CD4-positive, alpha-beta T cell treated with Interleukin-17A for 4 hours (primary cell): ENCODE measurements around the gene PLXND1.

Experiments
- DNase-seq: peaks from one replicate; pipeline ENCODE4 v3.0.0-alpha.2; 2020; ENCODE audit warnings: mixed read lengths

PLXND1 gene

DNA sequence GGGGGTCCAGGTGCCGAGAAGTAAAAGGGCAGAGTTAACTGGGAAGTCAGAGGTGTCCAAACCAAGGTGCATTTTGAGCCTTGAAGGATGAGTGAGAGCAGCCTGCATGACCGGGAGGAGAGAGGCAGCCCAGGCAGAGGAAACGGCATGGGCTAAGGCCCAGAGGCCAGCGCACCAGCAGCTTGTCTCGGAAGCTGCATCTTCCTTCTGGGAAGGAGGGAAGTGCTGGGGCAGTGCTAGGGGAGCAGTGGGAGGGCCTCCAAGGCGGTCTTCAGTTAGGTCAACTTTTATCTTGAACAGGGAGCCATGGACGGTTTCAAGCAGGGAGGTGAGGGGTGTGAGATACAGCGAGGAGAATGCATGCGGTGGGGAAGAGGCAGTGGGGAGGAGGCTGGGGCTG, 62.5 kb downstream of the PLXND1 start:
- no peak for DNase-seq

DNA sequence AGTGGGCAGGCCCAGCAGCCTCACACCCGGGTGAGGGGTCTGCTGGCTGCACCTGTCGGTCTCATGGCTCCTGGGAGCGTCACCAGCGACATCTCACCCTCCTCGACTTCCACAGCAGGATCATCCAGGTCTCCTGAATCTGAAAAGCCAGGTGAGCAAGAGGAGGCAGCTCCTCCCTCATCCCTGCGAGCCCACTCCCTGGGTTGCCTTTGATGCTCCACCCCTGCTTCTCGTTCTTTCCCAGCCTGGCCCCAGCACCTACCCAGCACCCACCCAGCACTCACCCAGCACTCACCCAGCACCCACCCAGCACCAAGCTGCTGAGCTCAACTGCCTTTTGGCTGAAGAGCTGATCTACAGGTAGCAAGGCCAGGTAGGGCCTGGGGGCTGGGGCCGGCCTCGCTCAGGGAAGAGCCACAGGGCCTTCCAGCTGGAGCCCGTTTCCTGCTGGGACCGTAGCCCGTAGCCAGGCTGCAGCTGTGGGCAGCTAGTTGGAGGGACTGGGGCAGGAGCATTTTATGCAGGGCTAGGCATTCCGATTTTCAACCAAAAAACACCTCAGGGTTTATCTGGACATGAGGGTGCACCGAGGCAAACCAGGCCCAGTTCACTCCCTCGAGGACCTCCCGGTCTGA, 63.2 kb downstream of the PLXND1 start, which contains the start of gene H1-8:
H1-8 (plus strand) TSS at position 20 of the 635 bp plus-strand sequence; CDS start at position 64, 44 bp downstream.
- DNase-seq = no peak

DNA sequence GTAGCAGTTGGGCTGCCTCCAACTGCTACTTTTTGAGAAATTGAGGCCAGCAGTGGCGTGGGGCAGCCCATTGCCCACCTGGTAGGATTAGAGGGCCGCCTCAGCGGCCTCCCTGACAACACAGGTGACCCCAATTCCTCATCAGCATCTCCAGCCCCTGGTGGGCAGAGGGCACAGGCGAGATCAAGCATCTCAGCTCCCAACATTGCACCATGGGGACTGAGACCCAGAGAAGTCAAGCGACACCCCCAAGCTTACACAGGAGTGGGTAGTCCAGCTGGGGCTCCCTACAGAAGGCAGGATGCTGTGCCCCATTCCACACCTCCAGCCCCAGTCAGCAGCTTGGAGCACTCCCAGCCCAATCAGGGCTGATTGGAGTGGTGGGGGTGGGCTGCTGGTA, 63.7 kb downstream of the PLXND1 start:
- DNase-seq = no peak

DNA sequence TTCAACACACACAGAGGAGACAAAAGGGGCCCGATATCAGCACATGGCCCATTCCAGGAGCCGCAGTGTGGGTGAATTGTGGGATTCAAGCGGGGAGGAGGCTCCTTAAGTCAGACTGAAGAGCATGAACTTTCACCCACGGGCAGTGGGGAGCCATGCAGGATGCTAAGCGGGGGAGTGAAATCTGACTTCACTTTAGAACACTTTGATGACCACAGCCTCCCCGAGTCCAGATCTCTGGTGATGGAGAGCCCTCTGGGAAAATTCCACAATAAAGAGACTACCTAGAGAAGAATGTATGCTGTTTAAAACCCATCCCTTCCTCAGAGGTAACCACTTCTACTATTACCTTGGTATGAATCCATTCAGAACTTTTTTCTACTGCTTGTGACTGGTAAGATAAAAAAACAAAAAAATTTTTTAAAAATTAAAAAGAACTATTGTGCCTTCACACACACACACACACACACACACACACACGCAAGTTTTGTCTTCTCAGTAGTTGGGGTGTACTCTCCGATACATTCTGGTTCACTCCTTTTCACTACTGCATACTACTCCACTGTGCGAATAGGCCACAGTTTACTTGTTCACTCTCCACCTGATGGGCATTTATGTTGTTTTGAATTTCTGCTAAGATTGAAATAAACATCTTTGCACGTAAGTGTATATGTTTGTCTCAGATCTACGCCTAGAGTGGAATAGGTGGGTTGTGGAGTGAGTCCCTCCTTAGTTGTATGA, 65.5 kb downstream of the PLXND1 start:
- DNase-seq = no peak

DNA sequence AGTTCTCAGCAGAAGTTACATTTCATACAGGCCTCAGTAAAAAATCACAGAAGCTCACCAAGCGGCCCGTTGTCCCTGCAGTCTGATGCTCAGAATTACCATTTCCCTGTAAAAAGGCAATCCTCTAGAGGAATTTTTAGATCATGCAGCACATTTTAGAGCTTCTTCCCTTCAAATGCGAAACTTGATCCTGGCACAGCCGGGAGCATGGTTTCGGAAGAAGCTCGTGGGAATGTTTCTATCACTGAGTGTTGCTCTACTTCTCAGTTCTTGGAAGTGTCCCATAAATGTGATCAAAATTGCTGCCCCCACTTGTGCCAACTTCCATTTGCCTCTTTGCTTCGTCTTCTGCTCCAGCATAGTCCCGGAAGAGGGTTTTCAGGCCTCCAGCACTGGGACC, 67.3 kb downstream of the PLXND1 start:
- DNase-seq = no peak

DNA sequence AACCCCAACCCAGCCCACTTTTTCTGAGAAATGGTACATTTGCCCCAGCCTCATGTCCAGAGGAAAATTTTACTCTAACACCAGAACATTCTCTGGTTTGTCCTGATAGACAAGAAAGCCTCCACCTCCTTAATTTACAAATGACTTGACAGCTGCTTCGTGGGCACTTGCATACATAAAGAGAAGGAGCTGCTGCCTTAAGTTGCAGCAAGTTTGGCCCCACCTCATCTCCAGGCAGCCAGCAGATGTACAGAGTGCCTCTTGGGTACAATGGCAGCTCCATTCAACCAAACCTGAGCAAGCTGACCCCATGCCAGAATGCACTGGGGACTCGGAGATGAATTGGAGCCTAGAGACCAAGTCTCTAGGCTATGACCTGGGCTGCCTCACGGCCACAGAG, 69.7 kb downstream of the PLXND1 start:
- DNase-seq = no peak

DNA sequence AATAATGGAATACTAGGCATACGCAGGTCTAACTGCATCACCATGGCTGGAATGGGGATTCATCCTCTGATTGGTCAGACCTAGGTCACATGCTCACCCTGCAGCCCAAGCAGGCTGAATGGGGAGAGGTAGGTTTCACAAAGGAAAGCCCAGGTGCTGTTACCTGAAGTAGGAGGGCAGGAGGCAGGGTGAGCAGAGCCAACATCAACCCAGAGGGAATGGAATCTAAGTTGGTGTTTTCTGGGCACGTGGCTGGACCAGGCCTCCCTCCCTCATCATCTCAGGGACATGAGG, 70.2 kb downstream of the PLXND1 start:
- DNase-seq = no peak

DNA sequence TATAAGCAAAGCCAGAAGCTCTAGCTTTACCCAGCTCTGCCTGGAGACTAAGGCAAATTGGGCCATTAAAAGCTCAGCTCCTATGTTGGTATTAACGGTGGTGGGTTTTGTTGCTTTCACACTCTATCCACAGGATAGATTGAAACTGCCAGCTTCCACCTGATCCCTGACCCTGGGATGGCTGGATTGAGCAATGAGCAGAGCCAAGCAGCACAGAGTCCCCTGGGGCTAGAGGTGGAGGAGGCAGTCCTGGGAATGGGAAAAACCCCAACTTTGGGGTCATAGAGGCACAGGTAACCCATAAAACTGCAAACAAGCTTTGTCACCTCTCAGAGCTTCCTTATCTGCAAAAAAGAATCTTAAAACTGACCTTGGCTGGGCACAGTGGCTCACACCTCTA, 71.4 kb downstream of the PLXND1 start:
- no peak for DNase-seq

DNA sequence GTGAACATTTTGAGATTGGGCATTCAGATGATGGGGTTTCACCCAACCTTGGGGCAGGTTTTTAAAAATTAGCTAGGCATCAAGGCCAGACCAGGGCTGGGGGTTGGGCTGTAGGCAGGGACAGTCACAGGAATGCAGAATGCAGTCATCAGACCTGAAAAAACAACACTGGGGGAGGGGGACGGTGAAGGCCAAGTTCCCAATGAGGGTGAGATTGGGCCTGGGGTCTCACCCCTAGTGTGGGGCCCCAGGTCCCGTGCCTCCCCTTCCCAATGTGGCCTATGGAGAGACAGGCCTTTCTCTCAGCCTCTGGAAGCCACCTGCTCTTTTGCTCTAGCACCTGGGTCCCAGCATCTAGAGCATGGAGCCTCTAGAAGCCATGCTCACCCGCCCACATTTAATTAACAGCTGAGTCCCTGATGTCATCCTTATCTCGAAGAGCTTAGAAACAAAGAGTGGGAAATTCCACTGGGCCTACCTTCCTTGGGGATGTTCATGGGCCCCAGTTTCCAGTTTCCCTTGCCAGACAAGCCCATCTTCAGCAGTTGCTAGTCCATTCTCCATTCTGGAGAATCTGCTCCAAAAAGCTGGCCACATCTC, 71.9 kb downstream of the PLXND1 start:
- DNase-seq = no peak

DNA sequence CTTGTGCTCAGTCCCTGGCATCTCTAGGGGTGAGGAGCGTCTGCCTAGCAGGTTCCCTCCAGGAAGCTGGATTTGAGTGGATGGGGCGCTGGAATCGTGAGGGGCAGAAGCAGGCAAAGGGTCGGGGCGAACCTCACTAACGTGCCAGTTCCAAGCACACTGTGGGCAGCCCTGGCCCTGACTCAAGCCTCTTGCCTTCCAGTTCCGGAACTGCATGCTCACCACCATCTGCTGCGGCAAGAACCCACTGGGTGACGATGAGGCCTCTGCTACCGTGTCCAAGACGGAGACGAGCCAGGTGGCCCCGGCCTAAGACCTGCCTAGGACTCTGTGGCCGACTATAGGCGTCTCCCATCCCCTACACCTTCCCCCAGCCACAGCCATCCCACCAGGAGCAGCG, 73.1 kb downstream of the PLXND1 start:
- no peak for DNase-seq

DNA sequence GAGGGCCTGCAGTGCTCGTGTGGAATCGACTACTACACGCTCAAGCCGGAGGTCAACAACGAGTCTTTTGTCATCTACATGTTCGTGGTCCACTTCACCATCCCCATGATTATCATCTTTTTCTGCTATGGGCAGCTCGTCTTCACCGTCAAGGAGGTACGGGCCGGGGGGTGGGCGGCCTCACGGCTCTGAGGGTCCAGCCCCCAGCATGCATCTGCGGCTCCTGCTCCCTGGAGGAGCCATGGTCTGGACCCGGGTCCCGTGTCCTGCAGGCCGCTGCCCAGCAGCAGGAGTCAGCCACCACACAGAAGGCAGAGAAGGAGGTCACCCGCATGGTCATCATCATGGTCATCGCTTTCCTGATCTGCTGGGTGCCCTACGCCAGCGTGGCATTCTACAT, 74.2 kb downstream of the PLXND1 start:
- no peak for DNase-seq

DNA sequence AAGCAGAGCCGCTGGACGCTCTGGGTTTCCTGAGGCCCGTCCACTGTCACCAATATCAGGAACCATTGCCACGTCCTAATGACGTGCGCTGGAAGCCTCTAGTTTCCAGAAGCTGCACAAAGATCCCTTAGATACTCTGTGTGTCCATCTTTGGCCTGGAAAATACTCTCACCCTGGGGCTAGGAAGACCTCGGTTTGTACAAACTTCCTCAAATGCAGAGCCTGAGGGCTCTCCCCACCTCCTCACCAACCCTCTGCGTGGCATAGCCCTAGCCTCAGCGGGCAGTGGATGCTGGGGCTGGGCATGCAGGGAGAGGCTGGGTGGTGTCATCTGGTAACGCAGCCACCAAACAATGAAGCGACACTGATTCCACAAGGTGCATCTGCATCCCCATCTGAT, 74.8 kb downstream of the PLXND1 start:
- DNase-seq = no peak

DNA sequence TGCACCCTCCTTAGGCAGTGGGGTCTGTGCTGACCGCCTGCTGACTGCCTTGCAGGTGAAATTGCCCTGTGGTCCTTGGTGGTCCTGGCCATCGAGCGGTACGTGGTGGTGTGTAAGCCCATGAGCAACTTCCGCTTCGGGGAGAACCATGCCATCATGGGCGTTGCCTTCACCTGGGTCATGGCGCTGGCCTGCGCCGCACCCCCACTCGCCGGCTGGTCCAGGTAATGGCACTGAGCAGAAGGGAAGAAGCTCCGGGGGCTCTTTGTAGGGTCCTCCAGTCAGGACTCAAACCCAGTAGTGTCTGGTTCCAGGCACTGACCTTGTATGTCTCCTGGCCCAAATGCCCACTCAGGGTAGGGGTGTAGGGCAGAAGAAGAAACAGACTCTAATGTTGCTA, 75.7 kb downstream of the PLXND1 start:
- no peak for DNase-seq

DNA sequence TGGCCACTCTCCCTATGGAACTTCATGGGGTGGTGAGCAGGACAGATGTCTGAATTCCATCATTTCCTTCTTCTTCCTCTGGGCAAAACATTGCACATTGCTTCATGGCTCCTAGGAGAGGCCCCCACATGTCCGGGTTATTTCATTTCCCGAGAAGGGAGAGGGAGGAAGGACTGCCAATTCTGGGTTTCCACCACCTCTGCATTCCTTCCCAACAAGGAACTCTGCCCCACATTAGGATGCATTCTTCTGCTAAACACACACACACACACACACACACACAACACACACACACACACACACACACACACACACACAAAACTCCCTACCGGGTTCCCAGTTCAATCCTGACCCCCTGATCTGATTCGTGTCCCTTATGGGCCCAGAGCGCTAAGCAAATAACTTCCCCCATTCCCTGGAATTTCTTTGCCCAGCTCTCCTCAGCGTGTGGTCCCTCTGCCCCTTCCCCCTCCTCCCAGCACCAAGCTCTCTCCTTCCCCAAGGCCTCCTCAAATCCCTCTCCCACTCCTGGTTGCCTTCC, 76.2 kb downstream of the PLXND1 start:
- no peak for DNase-seq

DNA sequence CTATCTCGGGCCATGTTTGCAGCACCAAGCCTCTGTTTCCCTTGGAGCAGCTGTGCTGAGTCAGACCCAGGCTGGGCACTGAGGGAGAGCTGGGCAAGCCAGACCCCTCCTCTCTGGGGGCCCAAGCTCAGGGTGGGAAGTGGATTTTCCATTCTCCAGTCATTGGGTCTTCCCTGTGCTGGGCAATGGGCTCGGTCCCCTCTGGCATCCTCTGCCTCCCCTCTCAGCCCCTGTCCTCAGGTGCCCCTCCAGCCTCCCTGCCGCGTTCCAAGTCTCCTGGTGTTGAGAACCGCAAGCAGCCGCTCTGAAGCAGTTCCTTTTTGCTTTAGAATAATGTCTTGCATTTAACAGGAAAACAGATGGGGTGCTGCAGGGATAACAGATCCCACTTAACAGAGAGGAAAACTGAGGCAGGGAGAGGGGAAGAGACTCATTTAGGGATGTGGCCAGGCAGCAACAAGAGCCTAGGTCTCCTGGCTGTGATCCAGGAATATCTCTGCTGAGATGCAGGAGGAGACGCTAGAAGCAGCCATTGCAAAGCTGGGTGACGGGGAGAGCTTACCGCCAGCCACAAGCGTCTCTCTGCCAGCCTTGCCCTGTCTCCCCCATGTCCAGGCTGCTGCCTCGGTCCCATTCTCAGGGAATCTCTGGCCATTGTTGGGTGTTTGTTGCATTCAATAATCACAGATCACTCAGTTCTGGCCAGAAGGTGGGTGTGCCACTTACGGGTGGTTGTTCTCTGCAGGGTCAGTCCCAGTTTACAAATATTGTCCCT, 76.9 kb downstream of the PLXND1 start:
- DNase-seq = no peak

DNA sequence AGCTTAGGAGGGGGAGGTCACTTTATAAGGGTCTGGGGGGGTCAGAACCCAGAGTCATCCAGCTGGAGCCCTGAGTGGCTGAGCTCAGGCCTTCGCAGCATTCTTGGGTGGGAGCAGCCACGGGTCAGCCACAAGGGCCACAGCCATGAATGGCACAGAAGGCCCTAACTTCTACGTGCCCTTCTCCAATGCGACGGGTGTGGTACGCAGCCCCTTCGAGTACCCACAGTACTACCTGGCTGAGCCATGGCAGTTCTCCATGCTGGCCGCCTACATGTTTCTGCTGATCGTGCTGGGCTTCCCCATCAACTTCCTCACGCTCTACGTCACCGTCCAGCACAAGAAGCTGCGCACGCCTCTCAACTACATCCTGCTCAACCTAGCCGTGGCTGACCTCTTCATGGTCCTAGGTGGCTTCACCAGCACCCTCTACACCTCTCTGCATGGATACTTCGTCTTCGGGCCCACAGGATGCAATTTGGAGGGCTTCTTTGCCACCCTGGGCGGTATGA, 77.8 kb downstream of the PLXND1 start, which contains the start of gene RHO:
RHO (plus strand) TSS at position 51 of the 512 bp plus-strand sequence; CDS start at position 146, 95 bp downstream.
- DNase-seq = no peak

DNA sequence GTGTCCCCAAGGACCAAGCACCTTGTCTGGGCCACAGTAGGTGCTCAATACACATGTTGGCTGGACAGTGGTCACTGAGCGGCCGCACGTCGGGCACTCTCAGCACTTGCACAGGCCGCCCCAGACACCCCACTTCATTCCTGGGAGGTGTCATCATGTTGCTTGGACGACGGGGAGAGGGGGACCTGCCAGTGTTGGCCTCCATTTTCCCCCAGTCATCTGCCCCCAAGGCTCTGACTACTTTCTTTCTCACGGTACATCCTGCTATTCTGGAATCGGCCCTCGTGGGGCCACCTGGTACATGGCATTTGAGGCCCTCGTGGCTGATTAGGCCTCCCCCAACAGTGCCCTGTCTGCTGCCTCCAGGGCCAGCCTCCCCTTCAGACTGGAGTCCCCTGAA, 79.2 kb downstream of the PLXND1 start:
- no peak for DNase-seq

DNA sequence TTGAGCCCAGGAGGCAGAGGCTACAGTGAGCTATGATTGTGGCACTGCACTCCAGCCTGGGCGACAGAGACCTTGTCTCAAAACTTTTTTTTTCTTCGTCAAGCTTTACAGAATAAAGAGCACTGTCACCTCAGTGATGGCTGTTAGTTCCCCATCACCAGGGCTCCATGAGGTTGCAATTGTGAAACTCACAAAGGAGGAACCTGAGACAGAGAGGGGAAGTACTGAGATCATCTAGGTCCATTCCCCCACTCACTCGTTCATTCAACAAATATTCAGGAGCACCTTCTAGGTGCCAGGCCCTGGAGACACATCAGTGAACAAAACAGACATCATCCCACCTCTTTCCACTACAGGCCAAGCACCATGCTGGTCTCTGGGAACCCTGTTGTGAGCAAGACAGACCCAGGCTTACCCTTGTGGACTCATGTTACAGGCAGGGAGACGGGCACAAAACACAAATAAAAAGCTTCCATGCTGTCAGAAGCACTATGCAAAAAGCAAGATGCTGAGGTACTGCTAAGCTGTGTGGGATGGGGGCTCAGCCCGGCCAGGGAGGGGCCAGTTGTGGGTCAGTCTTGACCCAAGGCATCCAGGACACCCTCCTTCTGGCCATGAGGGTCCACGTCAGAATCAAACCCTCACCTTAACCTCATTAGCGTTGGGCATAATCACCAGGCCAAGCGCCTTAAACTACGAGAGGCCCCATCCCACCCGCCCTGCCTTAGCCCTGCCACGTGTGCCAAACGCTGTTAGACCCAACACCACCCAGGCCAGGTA, 80.2 kb downstream of the PLXND1 start:
- no peak for DNase-seq

DNA sequence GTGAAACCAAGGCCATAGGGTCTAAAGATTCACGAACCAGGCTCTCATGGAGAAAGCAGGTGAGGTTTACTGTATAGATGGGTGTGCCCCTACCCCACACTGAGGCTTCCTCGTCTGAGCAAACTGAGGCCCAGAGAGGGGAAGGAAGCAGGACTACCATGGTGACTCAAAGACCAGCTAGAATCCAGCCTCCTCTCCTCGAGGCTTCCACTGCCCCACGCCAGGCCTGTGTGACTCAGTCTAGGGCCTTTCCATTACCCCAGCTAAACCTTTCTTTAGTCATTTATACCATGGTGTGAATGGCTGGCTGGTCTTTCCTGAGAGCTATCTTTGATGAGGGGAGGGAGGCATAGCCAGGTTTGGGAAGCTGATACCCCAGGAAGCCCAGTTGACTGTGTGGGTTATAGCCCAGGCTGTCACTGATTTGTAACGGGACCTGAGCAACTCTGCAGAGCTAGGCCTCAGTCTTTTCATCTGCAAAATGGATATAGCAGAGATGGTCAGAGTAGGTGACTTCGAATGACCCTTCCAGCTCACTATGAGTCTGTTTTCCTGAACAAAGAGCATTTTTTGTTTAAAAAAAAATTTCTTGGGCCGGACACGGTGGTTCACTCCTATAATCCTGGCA, 81.0 kb downstream of the PLXND1 start:
- DNase-seq = no peak

DNA sequence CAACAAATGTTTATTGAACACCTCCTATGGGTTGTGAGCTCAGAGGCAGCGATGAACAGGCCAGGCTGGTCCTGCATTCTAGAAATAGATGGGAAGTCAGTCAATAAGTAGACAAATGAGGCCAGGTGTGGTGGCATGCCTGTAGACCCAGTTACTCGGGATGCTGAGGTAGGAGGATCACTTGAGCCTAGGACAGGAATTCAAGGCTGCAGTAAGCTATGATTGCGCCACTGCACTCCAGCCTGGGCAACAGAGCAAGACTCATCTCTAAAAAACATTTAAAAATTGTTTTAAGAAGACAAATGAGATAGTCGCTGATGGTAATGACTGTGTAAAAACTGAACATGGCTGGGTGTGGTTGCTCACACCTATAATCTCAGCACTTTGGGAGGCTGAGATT, 82.4 kb downstream of the PLXND1 start:
- no peak for DNase-seq

DNA sequence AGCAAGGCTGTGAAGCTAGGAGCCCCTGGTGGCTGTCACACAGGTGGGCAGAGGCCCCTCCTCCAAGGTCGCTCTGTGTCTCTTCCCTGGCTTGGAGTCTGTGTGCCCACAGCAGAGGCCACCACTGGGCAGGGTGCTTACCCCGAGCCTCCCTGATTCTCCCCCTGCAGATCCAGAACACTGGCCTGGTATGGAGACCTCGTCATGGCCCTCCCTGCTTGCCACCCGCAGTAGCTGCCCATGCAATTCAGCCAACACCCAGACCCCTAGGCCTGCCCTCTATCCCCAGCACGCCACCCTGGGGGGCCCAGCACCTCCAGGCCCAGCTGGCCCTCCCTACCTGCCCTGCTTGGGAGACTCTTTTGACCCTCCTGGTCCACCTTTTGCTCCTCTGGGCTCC, 83.5 kb downstream of the PLXND1 start:
- DNase-seq = no peak

DNA sequence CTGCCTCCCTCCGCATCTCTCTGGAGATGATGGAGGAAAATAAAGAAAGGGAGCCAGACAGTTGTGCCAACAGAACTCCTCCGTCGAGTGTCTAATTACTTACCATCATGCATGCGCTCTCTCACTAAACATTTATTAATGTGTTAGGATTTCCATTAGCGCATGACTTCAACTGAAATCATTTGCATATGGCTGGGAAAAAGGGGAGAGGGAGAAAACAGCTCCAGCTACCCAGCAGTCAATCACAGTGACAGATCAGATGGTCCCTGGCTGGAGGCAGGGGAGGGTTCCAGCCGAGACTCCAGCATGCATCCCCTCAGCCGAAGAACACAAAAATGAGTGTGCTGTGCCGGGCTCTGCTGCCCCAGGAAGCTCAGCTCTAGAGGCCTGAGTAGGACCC, 84.9 kb downstream of the PLXND1 start:
- DNase-seq = no peak
